Endothelial cell of umbilical vein (primary cell): ENCODE measurements around the gene HSH2D. TPM values are rescaled to one million over a fixed set of nuclear protein-coding genes. Genes with fewer than 3 reads are reported as not detected.
A peak's percentile ranks its signal among the peaks of the same experiment; 100 is the strongest.

Experiments
- BruUV-seq: library from RNA; stranded (reverse); fragments of 400-500 nt; replicated peaks from 2 replicates; lab custom pipeline; 2021; lab: Mats Ljungman, UMichigan
- CTCF ChIA-PET: fragments of 300-600, 350-600 bp; sonication (Branson Sonifier 250); formaldehyde crosslinking; loops from one replicate; lab custom pipeline; 2021; ENCODE audit warnings: antibody characterized with exemption, inconsistent platforms; lab: Charles Lee
- POLR2A ChIA-PET: fragments of 300-600, 350-600 bp; sonication (Branson Sonifier 250); formaldehyde crosslinking; loops from one replicate; lab custom pipeline; 2021; ENCODE audit warnings: antibody characterized with exemption, inconsistent platforms; lab: Charles Lee
- DNase-seq: peaks from one replicate; pipeline ENCODE4 v3.0.0-alpha.2; 2011; ENCODE audit warnings: low read depth, low spot score
- FAIRE-seq: peaks from 2 replicates; lab custom pipeline; 2011; peaks lifted over from hg19 to GRCh38; lab: Jason Lieb, UNC
- H2AFZ ChIP-seq: 2 replicates; pipeline ENCODE4 v1.6.0; 2012; ENCODE audit warnings: low read depth, low read length, control low read depth, inconsistent platforms
- H3K27ac ChIP-seq: 2 replicates; pipeline ENCODE4 v1.5.1; 2011; ENCODE audit warnings: low read depth, mild to moderate bottlenecking, control low read depth, low read length, moderate library complexity; ENCODE audit not compliant: insufficient read depth
- H3K27me3 ChIP-seq, 2 experiments: 2 replicates each; pipeline versions ENCODE4 v1.6.0 to v1.6.1; 2011; ENCODE audit warnings: low read length in 2 of 2, mixed read lengths in 1 of 2; ENCODE audit not compliant: control insufficient read depth in 2 of 2, insufficient read depth in 2 of 2
- H3K36me3 ChIP-seq, 2 experiments: 2 replicates in 1 of 2; 3 replicates in 1 of 2; pipeline ENCODE4 v1.5.1; 2011; ENCODE audit warnings: low read length in 2 of 2, mild to moderate bottlenecking in 1 of 2, moderate library complexity in 1 of 2; ENCODE audit not compliant: control insufficient read depth in 2 of 2, insufficient read depth in 2 of 2; ENCODE audit errors: extremely low read depth in 1 of 2
- H3K4me1 ChIP-seq: 3 replicates; pipeline ENCODE4 v1.5.1; 2011; ENCODE audit warnings: mild to moderate bottlenecking, low read length; ENCODE audit not compliant: control insufficient read depth, insufficient read depth; ENCODE audit errors: extremely low read depth
- H3K4me2 ChIP-seq: 2 replicates; pipeline ENCODE4 v1.6.1; 2011; ENCODE audit warnings: low read length, control low read depth, mixed read lengths; ENCODE audit not compliant: insufficient read depth
- H3K4me3 ChIP-seq, 3 experiments: fragments of 200-600 bp in 1 of 3; sonication (generic), shearing (Covaris generic) in 1 of 3; replicated peaks in 1 of 3; 2 replicates each; pipeline ENCODE4 v1.5.1; 2011 to 2016; ENCODE audit warnings: control low read depth in 3 of 3, low read length in 3 of 3, mild to moderate bottlenecking in 2 of 3, inconsistent platforms in 1 of 3, low read depth in 1 of 3, moderate library complexity in 1 of 3; ENCODE audit not compliant: insufficient read depth in 1 of 3
- H3K79me2 ChIP-seq: 2 replicates; pipeline ENCODE4 v1.6.0; 2012; ENCODE audit warnings: low read length, inconsistent platforms; ENCODE audit not compliant: control insufficient read depth, insufficient read depth
- H3K9ac ChIP-seq: replicated peaks from 2 replicates; pipeline ENCODE3; 2011; ENCODE audit warnings: low read length, control low read depth; ENCODE audit not compliant: insufficient read depth; ENCODE audit errors: extremely low read depth
- H3K9me1 ChIP-seq: replicated peaks from 3 replicates; pipeline ENCODE4 v1.6.0; 2011; ENCODE audit warnings: mild to moderate bottlenecking, low read length; ENCODE audit not compliant: control insufficient read depth, insufficient read depth; ENCODE audit errors: extremely low read depth
- H3K9me3 ChIP-seq: replicated peaks from 2 replicates; pipeline ENCODE4 v1.5.1; 2012; ENCODE audit warnings: low read length, inconsistent platforms; ENCODE audit not compliant: control insufficient read depth, insufficient read depth
- H4K20me1 ChIP-seq: replicated peaks from 2 replicates; pipeline ENCODE3; 2011; ENCODE audit warnings: mild to moderate bottlenecking, low read length; ENCODE audit not compliant: control insufficient read depth, insufficient read depth; ENCODE audit errors: extremely low read depth
- CTCF ChIP-seq, 2 donors: IDR thresholded peaks; 1 replicate in 1 of 2; 2 replicates in 1 of 2; pipeline ENCODE4 v1.5.1; 2011; ENCODE audit warnings: low read length in 2 of 2, mild to moderate bottlenecking in 2 of 2, moderate library complexity in 2 of 2, control low read depth in 1 of 2, inconsistent platforms in 1 of 2, low read depth in 1 of 2; ENCODE audit not compliant: insufficient read depth in 1 of 2; ENCODE audit errors: extremely low read depth in 1 of 2
- EZH2 ChIP-seq: IDR thresholded peaks from 2 replicates; pipeline ENCODE4 v1.6.1; 2012; ENCODE audit warnings: borderline replicate concordance, low read depth, mild to moderate bottlenecking, moderate library complexity, low read length, inconsistent platforms; ENCODE audit not compliant: severe bottlenecking
- FOS ChIP-seq: IDR thresholded peaks from 2 replicates; pipeline ENCODE4 v1.6.1; 2011; ENCODE audit warnings: mild to moderate bottlenecking, low read length, moderate library complexity, borderline replicate concordance; ENCODE audit not compliant: insufficient read depth
- GATA2 ChIP-seq: IDR thresholded peaks from 2 replicates; pipeline ENCODE4 v1.7.0; 2011; ENCODE audit warnings: low read depth, mild to moderate bottlenecking, moderate library complexity, mixed read lengths, low read length; ENCODE audit not compliant: insufficient read length, insufficient read depth
- JUN ChIP-seq: IDR thresholded peaks from 2 replicates; pipeline ENCODE4 v1.6.1; 2011; ENCODE audit warnings: borderline replicate concordance, low read depth; ENCODE audit not compliant: insufficient read length, insufficient read depth
- MAX ChIP-seq: IDR thresholded peaks from 2 replicates; pipeline ENCODE4 v1.6.1; 2011; ENCODE audit not compliant: insufficient read depth, insufficient read length
- MYC ChIP-seq: IDR thresholded peaks from one replicate; pipeline ENCODE4 v1.6.1; 2011; ENCODE audit warnings: mild to moderate bottlenecking, low read depth, low read length
- POLR2A ChIP-seq: IDR thresholded peaks from 2 replicates; pipeline ENCODE4 v1.6.1; 2012; ENCODE audit warnings: low read depth, mild to moderate bottlenecking, control low read depth, low read length
- POLR2AphosphoS5 ChIP-seq: IDR thresholded peaks from 2 replicates; pipeline ENCODE4 v1.6.1; 2012; ENCODE audit warnings: low read depth, mild to moderate bottlenecking, control low read depth, low read length, moderate library complexity; ENCODE audit not compliant: insufficient read depth
- dilution Hi-C: fragments of 300-500 bp; cut with MboI; formaldehyde crosslinking; loops from one replicate; pipeline ENCODE4 v1.15.0; 2019; ENCODE audit warnings: low sequenced_read_pairs; ENCODE audit not compliant: extremely low pct_ligation_motif_present
- intact Hi-C: fragments of 100-400 bp; cut with micrococcal nuclease; formaldehyde crosslinking; loops from one replicate; pipeline ENCODE4 v1.10.0; 2022
- polyA plus RNA-seq, 4 experiments: library from polyadenylated mRNA; depleted of rRNA in 3 of 4; stranded (reverse) in 3 of 4; unstranded in 1 of 4; fragments of >200 nt; gene quantifications; 2 replicates each; pipeline versions ENCODE4 v1.2.1 to v1.2.3, GENCODE V29; 2011 to 2012; ENCODE audit warnings: missing spikeins in 1 of 4
- total RNA-seq: library from RNA; stranded (reverse); gene quantifications from 2 replicates; pipeline ENCODE4 v1.2.3, GENCODE V29; 2021

HSH2D gene
- total and polyA plus RNA-seq, 2 donors (not counting 3 experiments of a cell fraction or from before 2014, with no cell fraction given): not detected

- dilution Hi-C loops: no loop called here
- Histone ChIP-seq H2AFZ (peak overlapping the region; percentile 61), H3K9me3 (no peaks in the 10 kb centered on the region), H4K20me1 (no peaks in the 10 kb centered on the region), H3K4me1 (peaks cover 21% of the 10 kb centered on the region), H3K4me2 (peak overlapping the region; percentile 67), H3K9me1 (no peaks in the 10 kb centered on the region), H3K36me3 (peaks cover 0 to 7% of the 10 kb centered on the region in 2 experiments), H3K4me3 (peak overlapping the region in 2 of 3 experiments; percentile 95), H3K27ac (peak overlapping the region; percentile 81), H3K79me2 (peaks cover 42% of the 10 kb centered on the region), H3K27me3 (no peaks in the 10 kb centered on the region), H3K9ac (peak overlapping the region; percentile 95)
- BruUV-seq: TSS peak; percentile 76
- POLR2A ChIA-PET: interaction anchor here (2.0 kb wide), 1 partner anchor 12 kb away, joined by 12 read pairs; the partner anchor contains the start of gene FAM32A
- FAIRE-seq: no peak
- DNase-seq: peak; percentile 87
- TF ChIP-seq MYC: no peak
- TF ChIP-seq JUN: peak; percentile 64
- peak; percentile 64 for TF ChIP-seq GATA2
- no peak for TF ChIP-seq MAX
- TF ChIP-seq CTCF (IDR thresholded peaks at IDR 0.05; ENCODE audit: extremely low read depth in 1 of 2, insufficient read depth in 1 of 2, low read depth in 1 of 2, low read length in 2 of 2): no peak
- TF ChIP-seq EZH2: no peak
- TF ChIP-seq POLR2A: no peak
- no peak for TF ChIP-seq POLR2AphosphoS5
- peak; percentile 3 for TF ChIP-seq FOS
- CTCF ChIA-PET: interaction anchor here (1.0 to 1.4 kb wide), 6 partner anchors 11 to 570 kb away, joined by 3 to 7 read pairs (median 3); no protein-coding TSS in a partner anchor
- intact Hi-C loops: loop anchor here (1.0 to 5.0 kb wide), 4 partner anchors 12 to 360 kb away; partner anchors contain the start of gene FAM32A
Measured at GRCh38 chr19:16197188-16197621, 53.7 kb downstream of the HSH2D start.
